GM12878 (cell line): ENCODE data around the gene VWA3B. TPM values are rescaled to one million over a fixed set of nuclear protein-coding genes. Genes with fewer than 3 reads are reported as not detected.

Experiments
- ATAC-seq: fragments of 200-7000 bp; cut with Tn5 transposase; 3 replicates; pipeline ENCODE4 v1.9.1; 2020; ENCODE audit warnings: mild to moderate bottlenecking, moderate library complexity
- BruUV-seq: library from RNA; stranded (reverse); fragments of 400-500 nt; replicated peaks from 2 replicates; lab custom pipeline; 2021; lab: Mats Ljungman, UMichigan
- CTCF ChIA-PET: fragments of 300-600 bp; sonication (Branson Sonifier 250); formaldehyde crosslinking; extraction: SDS; loops from one replicate; lab custom pipeline; 2021; ENCODE audit warnings: inconsistent platforms; lab: Yijun Ruan, JAX
- POLR2A ChIA-PET: fragments of 350-600 bp; formaldehyde crosslinking; extraction: SDS; loops from one replicate; lab custom pipeline; 2021; ENCODE audit warnings: inconsistent platforms; lab: Charles Lee
- RAD21 ChIA-PET: fragments of 300-600 bp; sonication (Branson Sonifier 250); formaldehyde crosslinking; loops from one replicate; lab custom pipeline; 2023; ENCODE audit warnings: antibody characterized with exemption; ENCODE audit not compliant: unreplicated experiment; lab: Charles Lee
- SMC1A ChIA-PET: fragments of 300-600 bp; sonication (Branson Sonifier 250); formaldehyde crosslinking; loops from one replicate; lab custom pipeline; 2023; ENCODE audit not compliant: unreplicated experiment, uncharacterized antibody; lab: Charles Lee
- DNase-seq: peaks from one replicate; pipeline ENCODE4 v3.0.0-alpha.2; 2011; ENCODE audit warnings: low read depth, low spot score
- FAIRE-seq: peaks from 3 replicates; lab custom pipeline; 2011; peaks lifted over from hg19 to GRCh38; lab: Jason Lieb, UNC
- H2AFZ ChIP-seq: 2 replicates; pipeline ENCODE4 v1.6.0; 2011; ENCODE audit warnings: low read depth, low read length, control low read depth; ENCODE audit not compliant: control insufficient read depth
- H3K27ac ChIP-seq: 2 replicates; pipeline ENCODE4 v1.5.1; 2011; ENCODE audit warnings: control low read depth; ENCODE audit not compliant: control insufficient read depth, insufficient read depth
- H3K27me3 ChIP-seq, 2 experiments: replicated peaks in 1 of 2; 2 replicates each; pipeline versions ENCODE4 v1.6.0 to v1.6.1; 2011; ENCODE audit warnings: low read length in 1 of 2; ENCODE audit not compliant: control insufficient read depth in 2 of 2, insufficient read depth in 2 of 2
- H3K36me3 ChIP-seq, 2 experiments: 2 replicates each; pipeline ENCODE4 v1.5.1; 2011; ENCODE audit warnings: low read length in 1 of 2; ENCODE audit not compliant: control insufficient read depth in 2 of 2, insufficient read depth in 2 of 2
- H3K4me1 ChIP-seq: 2 replicates; pipeline ENCODE4 v1.6.1; 2011; ENCODE audit warnings: mild to moderate bottlenecking, low read length, moderate library complexity, mixed read lengths; ENCODE audit not compliant: control insufficient read depth, insufficient read depth
- H3K4me2 ChIP-seq: 2 replicates; pipeline ENCODE4 v1.6.0; 2011; ENCODE audit warnings: control low read depth; ENCODE audit not compliant: control insufficient read depth, insufficient read depth
- H3K4me3 ChIP-seq: fragments of 200-600 bp; sonication (generic); 2 replicates; pipeline ENCODE4 v1.5.1; 2016
- H3K79me2 ChIP-seq: 2 replicates; pipeline ENCODE4 v1.6.0; 2011; ENCODE audit warnings: low read length; ENCODE audit not compliant: control insufficient read depth, insufficient read depth
- H3K9ac ChIP-seq: 2 replicates; pipeline ENCODE4 v1.8.0; 2011; ENCODE audit warnings: low read length, control low read depth, mixed read lengths; ENCODE audit not compliant: control insufficient read depth, insufficient read depth
- H3K9me3 ChIP-seq: replicated peaks from 3 replicates; pipeline ENCODE4 v1.5.1; 2011; ENCODE audit warnings: mild to moderate bottlenecking, low read length; ENCODE audit not compliant: control insufficient read depth, insufficient read depth
- H4K20me1 ChIP-seq: 2 replicates; pipeline ENCODE4 v1.6.0; 2011; ENCODE audit not compliant: control insufficient read depth, insufficient read depth
- BRCA1 ChIP-seq: IDR thresholded peaks from 2 replicates; pipeline ENCODE4 v1.6.1; 2011; ENCODE audit warnings: low read depth, low read length, improper control_type of control experiment
- CHD2 ChIP-seq: IDR thresholded peaks from 2 replicates; pipeline ENCODE4 v1.6.1; 2011; ENCODE audit warnings: low read depth, low read length, improper control_type of control experiment, borderline replicate concordance
- CREM ChIP-seq: IDR thresholded peaks from 2 replicates; pipeline ENCODE4 v1.6.1; 2014; ENCODE audit warnings: antibody characterized with exemption, low read depth
- NFYB ChIP-seq: IDR thresholded peaks from 2 replicates; pipeline ENCODE4 v1.6.1; 2011; ENCODE audit warnings: low read depth, mild to moderate bottlenecking, low read length, improper control_type of control experiment, moderate library complexity; ENCODE audit not compliant: insufficient read depth
- STAT3 ChIP-seq: IDR thresholded peaks from 2 replicates; pipeline ENCODE4 v1.6.1; 2011; ENCODE audit warnings: low read depth, low read length, improper control_type of control experiment
- ZNF384 ChIP-seq: IDR thresholded peaks from 2 replicates; pipeline ENCODE4 v1.6.1; 2012; ENCODE audit warnings: low read depth, mild to moderate bottlenecking, low read length, improper control_type of control experiment, borderline replicate concordance
- ZZZ3 ChIP-seq: IDR thresholded peaks from 2 replicates; pipeline ENCODE4 v1.6.1; 2011; ENCODE audit warnings: low read depth; ENCODE audit not compliant: control insufficient read depth, insufficient read length
- WGBS: methylation state at CpG from one replicate; pipeline ENCODE4 v1.1.6; 2016; ENCODE audit warnings: low lambda C conversion rate; ENCODE audit not compliant: insufficient replicate concordance, insufficient coverage; ENCODE audit errors: missing lambda C conversion rate; 5-methylcytosine and 5-hydroxymethylcytosine counted together
- in situ Hi-C: fragments of 300-500 bp; cut with MboI; formaldehyde crosslinking; loops from 9 replicates; pipeline ENCODE4 v1.14.3; 2018; ENCODE audit warnings: mixed read lengths
- intact Hi-C: fragments of 100-400 bp; cut with micrococcal nuclease; formaldehyde crosslinking; loops from one replicate; pipeline ENCODE4 v1.14.2; 2022; ENCODE audit not compliant: unreplicated experiment
- polyA plus RNA-seq, 11 experiments: library from polyadenylated mRNA; depleted of rRNA in 4 of 11; unstranded in 6 of 11; stranded (reverse) in 5 of 11; fragments of >200 nt; fragmentation: Nextera tagmentation in 4 of 11; fragmentation: Illumina TruSeq in 1 of 11; extraction: Ambion mirVana in 4 of 11; extraction: Trizol in 1 of 11; gene quantifications; 1 replicate in 1 of 11; 2 replicates in 10 of 11; pipeline versions ENCODE4 v1.2.1 to v1.2.3, GENCODE V29; 2011 to 2016; ENCODE audit warnings: inconsistent platforms in 2 of 11, missing spikeins in 2 of 11, low read depth in 1 of 11
- total RNA-seq, 4 experiments: library from RNA; depleted of rRNA in 3 of 4; stranded (reverse); fragments of >200 nt in 3 of 4; fragmentation: Illumina TruSeq in 1 of 4; extraction: Trizol in 1 of 4; gene quantifications; 2 replicates each; pipeline versions ENCODE4 v1.2.1 to v1.2.3, GENCODE V29; 2013 to 2021
- TF ChIP-seq, protein P1 (sequence below): fragments of 450-650 bp; IDR thresholded peaks from 2 replicates; pipeline ENCODE4 v1.6.1; 2016; ENCODE audit warnings: mild to moderate bottlenecking
- TF ChIP-seq, protein P2 (sequence below): IDR thresholded peaks from 2 replicates; pipeline ENCODE4 v1.6.1; 2012; ENCODE audit warnings: low read length, inconsistent platforms
- TF ChIP-seq, protein P3 (sequence below): IDR thresholded peaks from 2 replicates; pipeline ENCODE4 v1.6.1; 2011; ENCODE audit warnings: low read depth, mild to moderate bottlenecking, low read length, moderate library complexity, borderline replicate concordance; ENCODE audit errors: extremely low read depth
- TF ChIP-seq, protein P4 (sequence below): fragments of 450-650 bp; formaldehyde crosslinking; IDR thresholded peaks from 2 replicates; pipeline ENCODE4 v1.4.0; 2022; ENCODE audit warnings: mild to moderate bottlenecking, moderate library complexity

VWA3B gene
- total and polyA plus RNA-seq, 10 of the 15 experiments (the other 5 are each of a cell fraction or from before 2014, with no cell fraction given) = 0.04 to 0.86 (median 0.19) TPM; not detected in 4

DNA sequence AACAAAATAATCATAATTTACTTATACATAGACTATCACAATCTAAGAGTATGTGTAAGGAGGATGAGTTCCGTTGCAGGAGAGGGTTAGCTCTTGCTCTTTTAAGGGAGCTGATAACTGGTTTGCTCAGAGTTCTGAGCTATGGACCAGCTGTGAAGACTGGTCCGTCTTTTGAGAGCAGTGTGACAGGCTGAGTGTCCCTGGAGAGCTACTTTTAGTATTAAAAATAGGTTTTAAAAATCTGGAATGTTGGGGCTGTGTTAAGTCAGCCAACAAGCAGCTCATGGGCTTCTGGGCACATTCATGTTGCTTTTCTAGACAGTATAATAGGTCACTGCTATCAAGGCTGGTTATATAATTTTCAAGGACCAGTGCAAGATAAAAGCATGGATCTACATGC is 49.8 kb upstream of the VWA3B start (continued):
- TF ChIP-seq, protein P1, sequence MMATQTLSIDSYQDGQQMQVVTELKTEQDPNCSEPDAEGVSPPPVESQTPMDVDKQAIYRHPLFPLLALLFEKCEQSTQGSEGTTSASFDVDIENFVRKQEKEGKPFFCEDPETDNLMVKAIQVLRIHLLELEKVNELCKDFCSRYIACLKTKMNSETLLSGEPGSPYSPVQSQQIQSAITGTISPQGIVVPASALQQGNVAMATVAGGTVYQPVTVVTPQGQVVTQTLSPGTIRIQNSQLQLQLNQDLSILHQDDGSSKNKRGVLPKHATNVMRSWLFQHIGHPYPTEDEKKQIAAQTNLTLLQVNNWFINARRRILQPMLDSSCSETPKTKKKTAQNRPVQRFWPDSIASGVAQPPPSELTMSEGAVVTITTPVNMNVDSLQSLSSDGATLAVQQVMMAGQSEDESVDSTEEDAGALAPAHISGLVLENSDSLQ = no peak
- TF ChIP-seq, protein P2, sequence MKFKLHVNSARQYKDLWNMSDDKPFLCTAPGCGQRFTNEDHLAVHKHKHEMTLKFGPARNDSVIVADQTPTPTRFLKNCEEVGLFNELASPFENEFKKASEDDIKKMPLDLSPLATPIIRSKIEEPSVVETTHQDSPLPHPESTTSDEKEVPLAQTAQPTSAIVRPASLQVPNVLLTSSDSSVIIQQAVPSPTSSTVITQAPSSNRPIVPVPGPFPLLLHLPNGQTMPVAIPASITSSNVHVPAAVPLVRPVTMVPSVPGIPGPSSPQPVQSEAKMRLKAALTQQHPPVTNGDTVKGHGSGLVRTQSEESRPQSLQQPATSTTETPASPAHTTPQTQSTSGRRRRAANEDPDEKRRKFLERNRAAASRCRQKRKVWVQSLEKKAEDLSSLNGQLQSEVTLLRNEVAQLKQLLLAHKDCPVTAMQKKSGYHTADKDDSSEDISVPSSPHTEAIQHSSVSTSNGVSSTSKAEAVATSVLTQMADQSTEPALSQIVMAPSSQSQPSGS = no peak
- TF ChIP-seq NFYB (no peak), CREM (no peak)
- TF ChIP-seq, protein P3, sequence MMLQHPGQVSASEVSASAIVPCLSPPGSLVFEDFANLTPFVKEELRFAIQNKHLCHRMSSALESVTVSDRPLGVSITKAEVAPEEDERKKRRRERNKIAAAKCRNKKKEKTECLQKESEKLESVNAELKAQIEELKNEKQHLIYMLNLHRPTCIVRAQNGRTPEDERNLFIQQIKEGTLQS = no peak

DNA sequence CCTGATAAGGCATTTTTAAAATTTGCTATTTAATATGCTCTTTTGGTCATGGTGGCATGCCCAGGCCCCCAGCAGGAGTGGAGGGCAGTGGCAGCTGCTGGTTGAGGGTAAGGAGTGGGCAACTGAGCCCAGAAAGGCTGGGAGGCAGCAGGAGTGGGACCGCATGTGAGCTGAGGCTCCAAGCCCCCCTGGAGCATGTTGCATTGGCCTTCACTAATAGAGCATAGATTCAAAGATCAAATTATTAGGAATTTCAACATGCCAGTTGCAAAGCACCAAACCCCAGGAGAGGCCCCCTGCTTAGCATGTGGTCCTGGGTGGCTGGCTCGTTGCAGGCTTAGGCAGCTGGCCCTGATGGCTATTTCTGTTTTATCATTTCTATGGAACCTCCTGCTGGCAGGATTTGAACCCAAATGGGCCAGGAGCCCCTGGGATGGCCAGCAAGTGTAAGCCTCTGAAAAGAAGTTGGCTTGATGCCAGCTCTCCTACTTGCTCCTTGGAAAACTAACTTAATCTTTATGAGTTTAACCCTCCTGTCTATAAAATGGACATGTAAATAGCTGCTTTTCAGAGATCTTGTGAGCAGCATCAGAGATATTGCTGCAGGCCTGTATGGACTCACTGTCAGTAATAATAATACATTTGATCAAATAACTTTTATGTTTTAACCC is 49.2 kb upstream of the VWA3B start:
- 45% methylated on average over 2 of the region's 2 CpGs for WGBS
- Histone ChIP-seq H3K79me2 (no peaks in the 10 kb centered on the region), H2AFZ (no peak overlapping the region), H3K9ac (no peak overlapping the region), H3K4me1 (no peaks in the 10 kb centered on the region), H3K9me3 (no peaks in the 10 kb centered on the region), H3K4me3 (no peak overlapping the region), H3K27ac (no peak overlapping the region), H3K27me3 (no peaks in the 10 kb centered on the region; a peak in 1 of 4 replicates), H3K4me2 (no peak overlapping the region), H3K36me3 (no peaks in the 10 kb centered on the region), H4K20me1 (no peaks in the 10 kb centered on the region)
- DNase-seq (no peak), FAIRE-seq (no peak), ATAC-seq (no peak)
- ChIA-PET CTCF (interaction anchor here (0.6 to 1.8 kb wide), 3 partner anchors 10 to 123 kb away, joined by 3 to 7 read pairs (median 4); no protein-coding TSS in a partner anchor), RAD21 (interaction anchor here (0.9 kb wide), 1 partner anchor 91 kb away, joined by 3 read pairs; no protein-coding TSS in a partner anchor), SMC1A (interaction anchor here (0.7 to 2.0 kb wide), 6 partner anchors 10 to 228 kb away, joined by 3 to 8 read pairs (median 4); no protein-coding TSS in a partner anchor), POLR2A (interaction anchor here (1.1 to 1.8 kb wide), 2 partner anchors 10 to 11 kb away, joined by 3 to 4 read pairs; no protein-coding TSS in a partner anchor)
- no TSS peak for BruUV-seq
- in situ Hi-C loops = no loop called here
- intact Hi-C loops = no loop called here
- TF ChIP-seq, protein P3 = no peak
- TF ChIP-seq ZNF384 = no peak
- no peak for TF ChIP-seq ZZZ3
- TF ChIP-seq BRCA1 = no peak
- TF ChIP-seq, protein P4, sequence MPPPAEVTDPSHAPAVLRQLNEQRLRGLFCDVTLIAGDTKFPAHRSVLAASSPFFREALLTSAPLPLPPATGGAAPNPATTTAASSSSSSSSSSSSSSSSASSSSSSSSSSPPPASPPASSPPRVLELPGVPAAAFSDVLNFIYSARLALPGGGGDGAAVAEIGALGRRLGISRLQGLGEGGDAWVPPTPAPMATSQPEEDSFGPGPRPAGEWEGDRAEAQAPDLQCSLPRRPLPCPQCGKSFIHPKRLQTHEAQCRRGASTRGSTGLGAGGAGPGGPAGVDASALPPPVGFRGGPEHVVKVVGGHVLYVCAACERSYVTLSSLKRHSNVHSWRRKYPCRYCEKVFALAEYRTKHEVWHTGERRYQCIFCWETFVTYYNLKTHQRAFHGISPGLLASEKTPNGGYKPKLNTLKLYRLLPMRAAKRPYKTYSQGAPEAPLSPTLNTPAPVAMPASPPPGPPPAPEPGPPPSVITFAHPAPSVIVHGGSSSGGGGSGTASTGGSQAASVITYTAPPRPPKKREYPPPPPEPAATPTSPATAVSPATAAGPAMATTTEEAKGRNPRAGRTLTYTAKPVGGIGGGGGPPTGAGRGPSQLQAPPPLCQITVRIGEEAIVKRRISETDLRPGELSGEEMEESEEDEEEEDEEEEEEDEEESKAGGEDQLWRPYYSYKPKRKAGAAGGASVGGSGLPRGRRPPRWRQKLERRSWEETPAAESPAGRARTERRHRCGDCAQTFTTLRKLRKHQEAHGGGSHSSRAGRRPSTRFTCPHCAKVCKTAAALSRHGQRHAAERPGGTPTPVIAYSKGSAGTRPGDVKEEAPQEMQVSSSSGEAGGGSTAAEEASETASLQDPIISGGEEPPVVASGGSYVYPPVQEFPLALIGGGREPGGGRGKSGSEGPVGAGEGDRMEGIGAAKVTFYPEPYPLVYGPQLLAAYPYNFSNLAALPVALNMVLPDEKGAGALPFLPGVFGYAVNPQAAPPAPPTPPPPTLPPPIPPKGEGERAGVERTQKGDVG (CRISPR knock-in tag) = no peak
- no peak for TF ChIP-seq STAT3
- TF ChIP-seq CHD2 = no peak
